ENCODE data around the gene ATXN7. TPM values are rescaled to one million over a fixed set of nuclear protein-coding genes. Genes with fewer than 3 reads are reported as not detected.

ATXN7 gene
- total RNA-seq, 2 donors from 2014 or later: 165 to 205 TPM

- DNase-seq: no peak
- H3K36me3 Mint-ChIP-seq (ENCODE audit: low read depth): peaks cover 2% of the 10 kb centered on the region
- H3K27me3 Mint-ChIP-seq: no peaks in the 10 kb centered on the region
- no peaks in the 10 kb centered on the region for H3K9me3 ChIP-seq (ENCODE audit: control insufficient read depth, low read length, poor library complexity, severe bottlenecking)
- H3K27ac Mint-ChIP-seq: peak overlapping the region; percentile 59
- peak overlapping the region; percentile 36 for H3K4me3 Mint-ChIP-seq
- ATAC-seq: peak; percentile 49
- H3K4me1 Mint-ChIP-seq: peaks cover 53% of the 10 kb centered on the region
Observed at GRCh38 chr3:63937661-63938651, 74.3 kb downstream of the ATXN7 start.

DNA sequence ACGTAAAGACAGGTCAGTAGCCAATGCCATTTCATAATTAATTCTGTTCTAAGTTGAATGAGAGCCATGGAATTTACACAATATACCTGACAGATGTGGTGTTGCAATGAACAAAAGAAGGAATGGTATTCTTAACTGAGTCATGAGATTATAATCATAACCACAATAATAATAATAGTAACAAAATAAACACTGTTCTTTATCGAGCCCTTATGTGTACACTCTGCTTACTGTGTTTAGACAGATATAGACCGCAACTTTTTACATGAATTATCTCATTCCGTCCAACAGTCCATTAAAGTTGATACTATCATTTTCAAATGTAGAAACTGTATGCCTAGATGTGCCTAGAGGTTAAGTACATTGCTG, 76.7 kb downstream of the ATXN7 start:
- no peak for DNase-seq
- Mint-ChIP-seq H3K27ac (no peak overlapping the region), H3K4me1 (peaks cover 46% of the 10 kb centered on the region)

DNA sequence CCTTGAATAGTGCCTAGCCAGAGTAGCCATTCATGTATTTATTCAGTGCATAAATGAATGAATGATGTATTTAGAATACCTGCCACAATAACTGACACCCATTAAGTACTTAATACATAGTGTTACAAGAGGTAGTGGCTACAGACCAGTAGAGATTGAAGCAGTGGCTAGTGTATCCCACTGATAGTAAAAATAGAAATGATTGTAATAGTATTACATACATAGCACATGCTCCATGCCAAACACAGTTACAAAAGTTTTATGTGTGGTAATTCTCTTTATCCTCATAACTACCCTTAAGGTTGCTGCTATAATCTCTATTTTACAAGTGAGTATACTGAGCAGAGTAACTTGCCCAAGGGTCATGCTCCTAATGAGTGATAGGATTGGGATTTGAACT, 78.9 kb downstream of the ATXN7 start:
- no peak for ATAC-seq
- H3K36me3 Mint-ChIP-seq (ENCODE audit: low read depth): peaks cover 2% of the 10 kb centered on the region
- H3K4me3 Mint-ChIP-seq: no peak overlapping the region
- no peaks in the 10 kb centered on the region for H3K27me3 Mint-ChIP-seq
- no peaks in the 10 kb centered on the region for H3K9me3 ChIP-seq (ENCODE audit: control insufficient read depth, low read length, poor library complexity, severe bottlenecking)
- DNase-seq: no peak
- peaks cover 49% of the 10 kb centered on the region for H3K4me1 Mint-ChIP-seq
- H3K27ac Mint-ChIP-seq: peak overlapping the region; percentile 78

More for the DNA sequence above, 76.7 kb downstream of the ATXN7 start:
- Mint-ChIP-seq H3K27me3 (no peaks in the 10 kb centered on the region), H3K4me3 (no peak overlapping the region), H3K36me3 (ENCODE audit: low read depth) (peaks cover 2% of the 10 kb centered on the region)
- H3K9me3 ChIP-seq (ENCODE audit: control insufficient read depth, low read length, poor library complexity, severe bottlenecking): no peaks in the 10 kb centered on the region
- ATAC-seq: no peak

DNA sequence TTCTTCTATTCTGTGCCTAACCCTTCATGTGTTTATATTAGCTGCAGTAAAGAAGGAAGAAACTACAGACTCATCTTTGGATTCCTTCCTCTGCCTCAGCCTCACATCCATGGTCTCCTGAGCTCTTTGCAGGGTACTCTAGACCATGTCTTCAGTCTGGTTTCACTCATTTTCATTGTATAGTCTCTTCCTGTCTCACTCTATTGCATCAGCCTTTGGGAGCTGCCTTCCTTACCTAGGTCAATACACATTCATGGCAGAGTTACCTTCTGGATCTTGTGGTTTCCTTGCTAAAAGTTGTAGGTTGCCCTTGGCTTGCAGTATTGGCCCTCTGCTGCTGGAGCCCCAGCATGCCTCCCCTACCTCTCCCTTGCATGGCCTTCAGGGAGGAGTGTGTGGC, 80.0 kb downstream of the ATXN7 start:
- H3K27ac Mint-ChIP-seq: no peak overlapping the region

GRCh38 chr3:63945558-63946096, 82.0 kb downstream of the ATXN7 start:
- DNase-seq (no peak), ATAC-seq (no peak)
- no peaks in the 10 kb centered on the region for H3K9me3 ChIP-seq (ENCODE audit: control insufficient read depth, low read length, poor library complexity, severe bottlenecking)
- H3K4me1 Mint-ChIP-seq: peaks cover 49% of the 10 kb centered on the region
- no peak overlapping the region for H3K4me3 Mint-ChIP-seq
- H3K27me3 Mint-ChIP-seq: no peaks in the 10 kb centered on the region
- H3K27ac Mint-ChIP-seq: peak overlapping the region; percentile 77
- peaks cover 2% of the 10 kb centered on the region for H3K36me3 Mint-ChIP-seq (ENCODE audit: low read depth)

More for the DNA sequence above, 80.0 kb downstream of the ATXN7 start:
- no peaks in the 10 kb centered on the region for H3K27me3 Mint-ChIP-seq
- H3K4me1 Mint-ChIP-seq: peaks cover 49% of the 10 kb centered on the region
- peaks cover 2% of the 10 kb centered on the region for H3K36me3 Mint-ChIP-seq (ENCODE audit: low read depth)
- no peaks in the 10 kb centered on the region for H3K9me3 ChIP-seq (ENCODE audit: control insufficient read depth, low read length, poor library complexity, severe bottlenecking)
- H3K4me3 Mint-ChIP-seq: no peak overlapping the region
- DNase-seq (no peak), ATAC-seq (no peak)

DNA sequence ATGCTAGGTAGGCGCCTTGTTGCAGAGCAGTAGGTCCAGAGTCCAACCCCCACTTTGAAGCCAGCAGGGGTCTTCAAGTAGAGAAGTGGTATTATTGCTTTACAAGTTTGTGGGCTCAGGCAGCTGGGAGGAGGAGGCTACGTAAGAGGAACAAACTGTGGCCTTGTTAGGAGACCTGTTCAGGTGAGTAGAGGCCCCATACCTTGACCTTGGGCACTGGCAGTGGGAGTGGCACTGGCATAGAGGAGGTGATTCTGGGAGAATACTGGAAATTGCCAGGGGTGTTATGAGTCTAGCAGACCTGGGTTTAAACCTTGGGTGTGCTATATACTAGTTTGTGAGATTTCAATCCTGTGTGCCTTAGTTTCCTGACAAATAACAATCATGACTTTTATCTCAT, 83.1 kb downstream of the ATXN7 start:
- H3K27ac Mint-ChIP-seq: peak overlapping the region; percentile 77
- peaks cover 2% of the 10 kb centered on the region for H3K36me3 Mint-ChIP-seq (ENCODE audit: low read depth)
- H3K27me3 Mint-ChIP-seq: no peaks in the 10 kb centered on the region
- H3K4me1 Mint-ChIP-seq: peaks cover 57% of the 10 kb centered on the region
- H3K4me3 Mint-ChIP-seq: no peak overlapping the region
- no peak for ATAC-seq
- DNase-seq: no peak
- no peaks in the 10 kb centered on the region for H3K9me3 ChIP-seq (ENCODE audit: control insufficient read depth, low read length, poor library complexity, severe bottlenecking)

GRCh38 chr3:63947594-63947993, 83.9 kb downstream of the ATXN7 start:
- ATAC-seq (no peak), DNase-seq (no peak)
- H3K4me1 Mint-ChIP-seq: peaks cover 57% of the 10 kb centered on the region
- no peaks in the 10 kb centered on the region for H3K36me3 Mint-ChIP-seq (ENCODE audit: low read depth)
- H3K27me3 Mint-ChIP-seq: no peaks in the 10 kb centered on the region
- H3K4me3 Mint-ChIP-seq: no peak overlapping the region
- peak overlapping the region; percentile 77 for H3K27ac Mint-ChIP-seq
- H3K9me3 ChIP-seq (ENCODE audit: control insufficient read depth, low read length, poor library complexity, severe bottlenecking): no peaks in the 10 kb centered on the region

DNA sequence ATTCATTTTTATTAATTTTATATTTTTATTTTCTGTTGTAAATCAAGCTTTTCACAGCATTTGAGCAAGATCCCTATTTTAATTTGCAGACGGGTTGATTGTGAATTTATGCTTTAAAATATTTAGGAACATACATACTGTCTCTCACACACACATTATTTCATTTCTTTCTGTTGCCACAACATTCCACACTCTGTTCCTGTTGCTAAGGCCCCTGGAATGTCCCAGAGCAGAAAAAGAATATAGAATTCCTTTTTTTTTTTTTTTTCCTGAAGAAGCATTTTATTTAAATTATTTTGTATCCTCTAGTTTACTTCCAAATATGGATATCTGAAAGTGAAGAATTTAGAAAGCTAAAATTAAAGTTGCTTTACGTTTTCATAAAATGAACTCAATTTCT, 85.3 kb downstream of the ATXN7 start:
- DNase-seq: no peak
- Mint-ChIP-seq H3K4me3 (no peak overlapping the region), H3K27me3 (no peaks in the 10 kb centered on the region), H3K36me3 (ENCODE audit: low read depth) (peaks cover 4% of the 10 kb centered on the region), H3K27ac (no peak overlapping the region), H3K4me1 (peaks cover 51% of the 10 kb centered on the region)
- no peaks in the 10 kb centered on the region for H3K9me3 ChIP-seq (ENCODE audit: control insufficient read depth, low read length, poor library complexity, severe bottlenecking)
- ATAC-seq: no peak

DNA sequence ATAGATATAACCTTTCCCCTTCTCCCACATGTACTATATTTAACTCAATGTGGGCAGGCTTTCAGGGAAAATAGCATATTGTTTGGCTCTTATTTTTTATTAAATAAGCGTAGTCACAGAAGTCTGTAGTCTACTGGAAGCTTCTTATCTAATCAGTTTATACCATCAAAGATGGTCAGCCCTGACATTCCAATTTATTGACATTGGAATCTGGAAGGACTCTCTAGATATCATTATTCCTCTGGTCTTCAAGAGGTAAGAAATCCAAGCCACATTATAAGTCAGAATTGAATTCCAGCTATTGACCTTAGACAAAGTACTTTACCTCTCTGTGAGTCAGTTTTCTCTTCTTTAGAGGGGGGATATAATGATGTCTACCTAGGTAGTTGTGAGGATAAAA, 87.0 kb downstream of the ATXN7 start:
- H3K27ac Mint-ChIP-seq: peak overlapping the region; percentile 80
- H3K36me3 Mint-ChIP-seq (ENCODE audit: low read depth): peaks cover 4% of the 10 kb centered on the region
- peak overlapping the region; percentile 82 for H3K4me3 Mint-ChIP-seq
- ATAC-seq (no peak), DNase-seq (no peak)
- H3K27me3 Mint-ChIP-seq: no peaks in the 10 kb centered on the region
- no peaks in the 10 kb centered on the region for H3K9me3 ChIP-seq (ENCODE audit: control insufficient read depth, low read length, poor library complexity, severe bottlenecking)
- H3K4me1 Mint-ChIP-seq: peaks cover 48% of the 10 kb centered on the region

DNA sequence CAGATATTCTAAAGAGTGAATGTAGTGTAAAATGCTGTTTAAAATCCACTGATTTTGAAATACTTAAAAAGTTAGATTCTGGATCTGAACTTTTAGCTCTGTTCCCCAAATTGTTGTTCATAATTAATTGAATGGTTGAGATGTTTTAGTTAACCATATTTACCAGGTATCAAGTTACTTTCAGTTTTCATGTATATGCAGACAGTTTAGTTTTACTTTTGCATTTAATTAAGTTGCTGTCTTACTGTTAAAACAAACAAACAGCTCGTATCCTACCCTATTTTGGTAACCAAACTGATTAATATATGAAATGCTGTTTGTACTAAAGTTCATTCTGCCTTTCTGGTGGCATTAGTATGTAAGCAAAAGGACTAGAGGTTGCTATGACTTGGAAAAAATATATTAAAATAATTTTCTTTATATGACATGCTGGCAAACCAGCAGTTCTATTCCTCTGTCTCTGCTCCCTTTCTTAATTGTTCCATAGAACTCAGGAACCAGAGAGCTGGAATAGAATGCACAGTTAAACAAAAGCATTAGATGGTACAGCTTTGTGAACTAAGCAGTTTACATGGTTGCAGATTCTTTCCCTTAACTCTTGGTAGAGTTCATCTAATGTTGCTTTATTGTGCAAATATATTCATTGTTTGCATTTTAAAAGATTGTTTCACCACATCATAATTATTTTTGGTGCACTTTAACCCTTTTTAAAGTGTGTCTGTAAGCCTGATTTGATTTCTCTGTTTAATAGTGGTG, 88.0 kb downstream of the ATXN7 start:
- DNase-seq: no peak
- H3K27me3 Mint-ChIP-seq: no peaks in the 10 kb centered on the region
- peak overlapping the region; percentile 80 for H3K27ac Mint-ChIP-seq
- H3K9me3 ChIP-seq (ENCODE audit: control insufficient read depth, low read length, poor library complexity, severe bottlenecking): no peaks in the 10 kb centered on the region
- peak; percentile 47 for ATAC-seq
- H3K4me3 Mint-ChIP-seq: peak overlapping the region; percentile 82
- H3K4me1 Mint-ChIP-seq: peaks cover 49% of the 10 kb centered on the region
- peaks cover 4% of the 10 kb centered on the region for H3K36me3 Mint-ChIP-seq (ENCODE audit: low read depth)

DNA sequence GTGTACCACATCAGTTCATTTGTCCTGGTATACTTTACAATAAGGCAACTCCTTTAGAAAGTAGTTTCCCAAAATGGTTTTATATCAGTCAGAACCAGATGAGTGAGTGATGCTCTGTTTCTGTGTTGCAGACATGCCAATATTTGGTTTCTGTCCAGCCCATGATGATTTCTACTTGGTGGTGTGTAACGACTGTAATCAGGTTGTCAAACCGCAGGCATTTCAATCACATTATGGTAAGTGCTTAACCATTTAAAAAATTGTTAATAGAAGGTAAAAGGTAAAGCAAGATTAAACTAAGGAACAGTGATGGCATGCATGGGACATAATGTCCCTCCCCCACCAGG, 88.6 kb downstream of the ATXN7 start:
- no peak for ATAC-seq
- H3K4me3 Mint-ChIP-seq: peak overlapping the region; percentile 43
- no peaks in the 10 kb centered on the region for H3K27me3 Mint-ChIP-seq
- H3K27ac Mint-ChIP-seq: peak overlapping the region; percentile 80
- no peak for DNase-seq
- H3K36me3 Mint-ChIP-seq (ENCODE audit: low read depth): peaks cover 4% of the 10 kb centered on the region
- H3K9me3 ChIP-seq (ENCODE audit: control insufficient read depth, low read length, poor library complexity, severe bottlenecking): no peaks in the 10 kb centered on the region
- peaks cover 48% of the 10 kb centered on the region for H3K4me1 Mint-ChIP-seq

- ATAC-seq (no peak), DNase-seq (no peak)
- Mint-ChIP-seq H3K4me3 (no peak overlapping the region), H3K4me1 (peaks cover 38% of the 10 kb centered on the region), H3K36me3 (ENCODE audit: low read depth) (peaks cover 4% of the 10 kb centered on the region), H3K27ac (peak overlapping the region; percentile 72), H3K27me3 (no peaks in the 10 kb centered on the region)
- no peaks in the 10 kb centered on the region for H3K9me3 ChIP-seq (ENCODE audit: control insufficient read depth, low read length, poor library complexity, severe bottlenecking)
Observed at GRCh38 chr3:63954182-63954581, 90.5 kb downstream of the ATXN7 start.

- DNase-seq: no peak
- H3K9me3 ChIP-seq (ENCODE audit: control insufficient read depth, low read length, poor library complexity, severe bottlenecking): no peaks in the 10 kb centered on the region
- Mint-ChIP-seq H3K36me3 (ENCODE audit: low read depth) (peaks cover 6% of the 10 kb centered on the region), H3K27me3 (no peaks in the 10 kb centered on the region), H3K4me1 (peaks cover 36% of the 10 kb centered on the region), H3K27ac (no peak overlapping the region), H3K4me3 (no peak overlapping the region)
- ATAC-seq: no peak
Observed at GRCh38 chr3:63955036-63955650, 91.5 kb downstream of the ATXN7 start.

All from T-helper 17 cell (primary cell).